Activated CD4-positive, alpha-beta T cell treated with anti-CD3 and anti-CD28 coated beads for 36 hours (primary cell): ENCODE measurements around the gene ITIH2. TPM values are rescaled to one million over a fixed set of nuclear protein-coding genes. Genes with fewer than 3 reads are reported as not detected.

Experiments
- ATAC-seq: fragments of 200-7000 bp; cut with Tn5 transposase; one replicate; pipeline ENCODE4 v1.10.0; 2021; ENCODE audit warnings: mild to moderate bottlenecking, moderate library complexity
- CTCF ChIA-PET: fragments of 350-600 bp; sonication (Branson Sonifier 250); formaldehyde crosslinking; loops from one replicate; lab custom pipeline; 2021; ENCODE audit warnings: antibody characterized with exemption; lab: Charles Lee
- POLR2A ChIA-PET: fragments of 350-600 bp; sonication (Branson Sonifier 250); formaldehyde crosslinking; loops from one replicate; lab custom pipeline; 2021; ENCODE audit warnings: antibody characterized with exemption, inconsistent platforms; lab: Charles Lee
- DNase-seq: peaks from one replicate; pipeline ENCODE4 v3.0.0-alpha.2; 2020
- H3K27ac Mint-ChIP-seq: one replicate; pipeline ENCODE4 v1.8.0; 2021; ENCODE audit warnings: mixed read lengths
- H3K27me3 Mint-ChIP-seq: one replicate; pipeline ENCODE4 v1.8.0; 2021; ENCODE audit warnings: mixed read lengths
- H3K36me3 Mint-ChIP-seq: one replicate; pipeline ENCODE4 v1.8.0; 2021; ENCODE audit warnings: low read depth, mixed read lengths
- H3K4me1 Mint-ChIP-seq: one replicate; pipeline ENCODE4 v1.8.0; 2021; ENCODE audit warnings: mixed read lengths
- H3K4me3 Mint-ChIP-seq: one replicate; pipeline ENCODE4 v1.8.0; 2021; ENCODE audit warnings: mild to moderate bottlenecking, moderate library complexity, mixed read lengths
- H3K9me3 Mint-ChIP-seq: one replicate; pipeline ENCODE4 v1.8.0; 2021; ENCODE audit warnings: low read depth, mixed read lengths
- intact Hi-C, 2 experiments: fragments of 100-400 bp; cut with DNase I in 1 of 2; cut with micrococcal nuclease in 1 of 2; formaldehyde crosslinking; loops; one replicate each; pipeline versions ENCODE4 v1.14.2 to v1.15.1; 2022 to 2024; cut with DNase I, micrococcal nuclease
- total RNA-seq, 2 experiments: library from RNA; stranded (reverse); gene quantifications; one replicate each; pipeline ENCODE4 v1.2.3, GENCODE V29; 2021

Gene ITIH2
- total RNA-seq, 2 experiments from 2014 or later: not detected

DNA sequence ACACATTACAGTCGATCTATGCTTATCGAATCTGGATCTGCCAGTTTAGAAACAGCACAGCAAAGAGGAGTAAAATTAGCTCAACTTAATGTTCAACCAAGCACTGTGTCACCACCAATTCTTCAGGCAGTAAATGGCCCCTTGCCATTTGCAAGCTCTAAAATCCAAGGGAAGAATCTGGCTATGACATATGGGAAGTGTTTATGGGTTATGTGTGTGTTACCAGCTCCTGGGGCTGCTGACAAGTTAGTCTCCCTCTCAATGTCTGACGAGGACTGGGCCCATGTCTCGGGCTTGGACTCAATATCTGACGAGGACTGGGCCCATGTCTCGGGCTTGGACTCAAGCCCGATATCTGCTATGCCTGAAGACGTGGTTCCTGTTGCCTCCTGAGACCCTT is 5.7 kb upstream of the ITIH2 start:
- ATAC-seq (no peak), DNase-seq (no peak)
- H3K4me1 Mint-ChIP-seq: no peaks in the 10 kb centered on the region
- peaks cover 8% of the 10 kb centered on the region for H3K9me3 Mint-ChIP-seq
- POLR2A ChIA-PET: no interaction called here
- H3K36me3 Mint-ChIP-seq: no peaks in the 10 kb centered on the region
- intact Hi-C loops: no loop called here
- CTCF ChIA-PET: interaction anchor here (1.5 kb wide), 2 partner anchors 12 to 172 kb away, joined by 5 to 6 read pairs; no protein-coding TSS in a partner anchor
- peaks cover 9% of the 10 kb centered on the region for H3K27me3 Mint-ChIP-seq
- no peak overlapping the region for H3K4me3 Mint-ChIP-seq
- no peak overlapping the region for H3K27ac Mint-ChIP-seq

DNA sequence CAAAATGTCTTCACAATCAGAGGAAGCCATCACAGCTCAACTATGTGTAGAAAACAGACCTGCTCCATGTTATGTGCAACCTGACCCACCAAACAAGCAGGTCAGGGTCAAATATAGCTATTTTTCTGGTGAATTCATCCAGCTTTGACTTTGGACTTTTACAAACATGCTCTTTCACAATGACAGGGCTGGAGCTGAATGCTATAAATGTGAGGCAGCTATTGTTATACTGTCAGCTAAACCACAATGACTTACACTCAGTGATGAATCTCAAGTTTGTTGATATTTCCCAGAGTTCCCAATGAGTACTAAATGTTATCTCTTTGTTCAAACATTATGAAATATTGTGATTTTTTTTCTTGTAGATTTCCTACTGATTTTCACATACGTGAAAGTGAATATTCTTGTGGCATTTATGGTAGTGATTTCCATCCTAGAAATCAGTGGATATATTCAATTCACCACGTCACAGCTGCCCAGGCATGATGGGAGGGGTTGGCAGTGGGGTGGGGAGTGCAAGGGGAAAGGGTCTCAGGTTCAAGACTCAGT is 2.5 kb upstream of the ITIH2 start:
- CTCF ChIA-PET: interaction anchor here (0.6 to 1.2 kb wide), 2 partner anchors 14 to 1605 kb away, joined by 3 read pairs; no protein-coding TSS in a partner anchor
- intact Hi-C loops: no loop called here
- Mint-ChIP-seq H3K36me3 (no peaks in the 10 kb centered on the region), H3K27me3 (peaks cover 13% of the 10 kb centered on the region), H3K9me3 (no peaks in the 10 kb centered on the region), H3K4me1 (no peaks in the 10 kb centered on the region), H3K27ac (no peak overlapping the region), H3K4me3 (no peak overlapping the region)
- POLR2A ChIA-PET: interaction anchor here (0.7 kb wide), 1 partner anchor 12 kb away, joined by 3 read pairs; no protein-coding TSS in a partner anchor
- no peak for DNase-seq
- ATAC-seq: no peak

DNA sequence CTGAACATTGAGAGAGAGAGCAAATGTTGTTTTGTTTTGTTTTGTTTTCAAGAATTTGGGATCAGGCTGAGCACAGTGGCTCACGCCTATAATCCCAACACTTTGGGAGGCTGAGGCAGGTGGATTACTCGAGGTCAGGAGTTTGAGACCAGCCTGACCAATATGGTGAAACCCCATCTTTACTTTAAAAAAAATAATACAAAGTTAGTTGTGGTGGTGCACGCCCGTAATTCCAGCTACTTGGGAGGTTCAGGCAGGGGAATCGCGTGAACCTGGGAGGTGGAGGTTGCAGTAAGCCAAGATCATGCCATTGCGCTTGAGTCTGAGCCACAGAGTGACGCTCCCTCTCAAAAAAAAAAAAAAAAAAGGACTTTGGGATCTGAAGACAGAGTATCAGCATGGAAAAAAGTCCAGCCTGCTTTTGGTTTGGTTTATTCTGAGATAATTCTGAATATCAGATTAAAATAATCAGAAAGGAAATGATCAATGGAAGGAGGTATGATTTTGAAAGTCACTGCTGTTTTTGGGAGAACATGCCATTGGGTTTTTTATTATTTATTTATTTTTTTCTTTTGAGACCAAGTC is 1.9 kb upstream of the ITIH2 start:
- peaks cover 13% of the 10 kb centered on the region for H3K27me3 Mint-ChIP-seq
- H3K36me3 Mint-ChIP-seq: no peaks in the 10 kb centered on the region
- CTCF ChIA-PET: interaction anchor here (1.2 kb wide), 1 partner anchor 14 kb away, joined by 3 read pairs; no protein-coding TSS in a partner anchor
- no peak overlapping the region for H3K27ac Mint-ChIP-seq
- ATAC-seq (no peak), DNase-seq (no peak)
- H3K9me3 Mint-ChIP-seq: no peaks in the 10 kb centered on the region
- H3K4me1 Mint-ChIP-seq: no peaks in the 10 kb centered on the region
- H3K4me3 Mint-ChIP-seq: no peak overlapping the region
- intact Hi-C loops: no loop called here
- POLR2A ChIA-PET: no interaction called here

DNA sequence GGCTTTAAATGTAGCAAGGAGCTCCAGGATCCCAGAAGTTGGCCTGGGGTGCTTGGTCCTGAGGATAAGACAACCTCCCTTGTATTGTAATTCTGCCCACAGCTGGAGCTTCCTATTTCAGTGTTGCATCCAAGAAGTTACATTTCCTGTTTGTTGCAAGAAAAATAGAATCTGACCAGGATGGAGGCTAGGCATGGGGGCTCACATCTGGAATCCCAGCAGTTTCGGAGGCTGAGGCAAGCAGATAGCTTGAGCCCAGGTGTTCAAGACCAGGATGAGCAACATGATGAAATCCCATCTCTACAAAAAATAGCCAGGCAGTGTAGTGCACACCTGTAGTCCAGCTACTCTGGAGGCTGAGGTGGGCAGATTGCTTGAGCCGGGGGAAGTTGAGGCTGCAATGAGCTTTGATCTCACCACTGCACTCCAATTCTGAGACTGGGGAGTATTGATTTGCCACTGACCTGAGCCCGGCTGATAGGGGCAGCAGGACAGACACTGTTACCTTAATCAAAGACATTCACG is 766 bp upstream of the ITIH2 start:
- ChIA-PET POLR2A (no interaction called here), CTCF (interaction anchor here (0.6 kb wide), 1 partner anchor 12 kb away, joined by 3 read pairs; no protein-coding TSS in a partner anchor)
- H3K4me1 Mint-ChIP-seq: no peaks in the 10 kb centered on the region
- intact Hi-C loops: no loop called here
- ATAC-seq (no peak), DNase-seq (no peak)
- no peaks in the 10 kb centered on the region for H3K36me3 Mint-ChIP-seq
- no peak overlapping the region for H3K27ac Mint-ChIP-seq
- no peak overlapping the region for H3K4me3 Mint-ChIP-seq
- H3K9me3 Mint-ChIP-seq: no peaks in the 10 kb centered on the region
- peaks cover 16% of the 10 kb centered on the region for H3K27me3 Mint-ChIP-seq

DNA sequence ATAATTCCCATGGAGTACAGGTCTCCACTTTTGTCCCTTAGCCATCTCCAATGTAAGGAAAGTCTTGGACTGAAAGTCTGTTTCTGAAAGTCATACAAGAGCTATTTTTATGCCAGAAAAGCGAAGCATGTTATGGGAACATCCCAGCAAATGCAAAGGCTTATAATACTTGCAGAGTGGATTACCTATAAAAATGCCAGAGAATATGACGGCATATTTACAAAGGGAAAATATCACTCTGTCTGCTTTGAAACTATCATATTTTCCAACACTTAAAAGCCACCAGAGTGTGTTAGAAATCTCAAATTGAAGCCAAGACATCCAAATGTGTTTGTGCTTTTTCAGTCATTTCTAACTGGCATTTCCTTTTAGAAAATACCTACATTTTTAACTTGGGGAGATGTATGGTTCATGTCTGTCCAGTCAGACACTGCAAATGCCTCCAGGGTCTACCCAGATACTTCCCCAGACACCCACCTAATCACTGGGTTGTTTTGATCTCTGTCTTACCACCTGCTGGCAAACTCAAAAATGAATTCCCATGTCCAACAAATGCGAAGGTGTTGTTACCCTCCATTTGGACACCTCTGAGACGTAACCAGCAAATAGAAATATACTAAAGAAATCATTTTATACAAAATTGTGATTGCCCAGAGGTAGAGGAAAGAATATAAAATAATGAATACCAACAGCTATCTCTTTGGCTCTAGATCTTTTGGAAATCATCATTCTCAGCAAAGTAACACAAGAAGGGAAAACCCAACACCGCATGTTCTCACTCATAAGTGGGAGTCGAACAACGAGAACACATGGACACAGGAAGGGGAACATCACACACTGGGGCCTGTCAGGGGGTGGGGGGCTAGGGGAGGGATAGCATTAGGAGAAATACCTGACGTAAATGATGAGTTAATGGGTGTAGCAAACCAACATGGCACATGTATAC is 1.2 kb downstream of the ITIH2 start:
- ChIA-PET CTCF (interaction anchor here (1.2 kb wide), 1 partner anchor 19 kb away, joined by 3 read pairs; no protein-coding TSS in a partner anchor), POLR2A (no interaction called here)
- no peaks in the 10 kb centered on the region for H3K9me3 Mint-ChIP-seq
- no peak overlapping the region for H3K27ac Mint-ChIP-seq
- intact Hi-C loops: no loop called here
- H3K4me3 Mint-ChIP-seq: no peak overlapping the region
- H3K27me3 Mint-ChIP-seq: peaks cover 16% of the 10 kb centered on the region
- ATAC-seq (no peak), DNase-seq (no peak)
- no peaks in the 10 kb centered on the region for H3K4me1 Mint-ChIP-seq
- H3K36me3 Mint-ChIP-seq: no peaks in the 10 kb centered on the region

DNA sequence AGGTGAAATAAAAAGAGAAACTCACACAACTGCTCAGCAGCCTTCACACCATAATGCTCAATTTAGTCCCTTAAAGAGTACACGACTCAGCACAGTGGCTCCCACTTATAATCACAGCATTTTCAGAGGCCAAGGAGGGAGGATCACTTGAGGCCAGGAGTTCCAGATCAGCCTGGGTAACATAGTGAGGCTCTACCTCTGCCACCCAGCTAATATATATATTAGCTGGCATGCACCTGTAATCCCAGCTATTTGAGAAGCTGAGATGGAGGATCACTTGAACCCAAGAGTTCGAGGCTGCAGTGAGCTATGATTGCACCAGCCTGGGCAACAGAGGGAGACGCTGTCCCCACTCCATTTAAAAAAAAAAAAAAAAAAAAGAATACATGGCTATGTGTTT is 2.2 kb downstream of the ITIH2 start:
- ChIA-PET POLR2A (no interaction called here), CTCF (no interaction called here)
- Mint-ChIP-seq H3K27ac (no peak overlapping the region), H3K27me3 (peaks cover 16% of the 10 kb centered on the region), H3K4me1 (no peaks in the 10 kb centered on the region), H3K36me3 (no peaks in the 10 kb centered on the region), H3K4me3 (no peak overlapping the region), H3K9me3 (no peaks in the 10 kb centered on the region)
- ATAC-seq: no peak
- intact Hi-C loops: no loop called here
- DNase-seq: no peak

DNA sequence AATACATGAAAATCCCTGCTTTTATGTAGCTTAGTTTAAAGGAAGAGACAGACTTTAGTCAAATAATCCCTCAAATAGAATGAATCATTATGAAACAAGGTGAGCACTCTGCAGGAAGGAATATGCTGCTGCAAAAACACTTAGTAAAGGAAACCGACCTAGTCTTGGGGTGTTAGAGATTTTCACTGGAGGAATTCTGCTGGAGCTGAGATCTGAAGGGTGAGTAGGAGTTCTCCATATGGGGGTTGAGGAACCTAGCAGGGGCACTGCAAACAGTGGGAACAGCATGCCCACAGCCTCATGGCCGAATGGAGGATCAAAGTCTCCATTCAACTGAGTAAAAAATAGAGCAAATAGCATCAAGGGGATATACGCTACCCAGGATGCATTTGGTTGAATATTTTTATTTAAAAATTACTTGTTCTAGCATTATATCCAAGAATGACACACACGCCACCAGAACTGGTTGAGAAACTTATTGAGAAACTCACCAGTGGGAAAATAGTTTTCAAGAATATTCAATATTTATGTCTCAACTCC is 3.5 kb downstream of the ITIH2 start:
- H3K4me1 Mint-ChIP-seq: no peaks in the 10 kb centered on the region
- H3K27ac Mint-ChIP-seq: no peak overlapping the region
- intact Hi-C loops: no loop called here
- DNase-seq (no peak), ATAC-seq (no peak)
- peaks cover 11% of the 10 kb centered on the region for H3K27me3 Mint-ChIP-seq
- H3K4me3 Mint-ChIP-seq: no peak overlapping the region
- no peaks in the 10 kb centered on the region for H3K36me3 Mint-ChIP-seq
- no peaks in the 10 kb centered on the region for H3K9me3 Mint-ChIP-seq
- POLR2A ChIA-PET: no interaction called here
- CTCF ChIA-PET: interaction anchor here (1.3 to 1.8 kb wide), 2 partner anchors 20 to 181 kb away, joined by 4 to 5 read pairs; no protein-coding TSS in a partner anchor

DNA sequence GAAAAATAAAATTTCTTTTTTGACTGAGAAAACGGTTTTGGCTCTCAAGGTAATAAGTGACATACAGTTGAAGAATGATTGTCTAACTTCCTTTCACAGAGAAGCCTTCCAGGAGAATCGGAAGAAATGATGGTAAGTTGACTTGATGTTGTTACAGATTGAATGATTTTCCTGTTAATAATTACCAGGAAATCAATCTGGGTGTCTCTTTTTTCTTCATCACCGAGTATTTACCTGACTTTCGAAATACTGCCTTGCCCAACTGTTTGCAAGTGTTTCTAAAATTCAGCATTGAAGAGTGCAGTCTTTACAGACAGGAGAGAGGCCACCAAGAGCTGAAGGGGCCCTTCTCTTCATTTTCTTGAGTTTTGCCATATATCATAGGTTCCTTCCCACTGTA is 4.0 kb downstream of the ITIH2 start:
- no peaks in the 10 kb centered on the region for H3K4me1 Mint-ChIP-seq
- ChIA-PET POLR2A (no interaction called here), CTCF (interaction anchor here (1.3 to 1.8 kb wide), 2 partner anchors 21 to 182 kb away, joined by 4 to 5 read pairs; no protein-coding TSS in a partner anchor)
- intact Hi-C loops: no loop called here
- no peaks in the 10 kb centered on the region for H3K36me3 Mint-ChIP-seq
- peaks cover 11% of the 10 kb centered on the region for H3K27me3 Mint-ChIP-seq
- no peak overlapping the region for H3K4me3 Mint-ChIP-seq
- ATAC-seq (no peak), DNase-seq (no peak)
- no peaks in the 10 kb centered on the region for H3K9me3 Mint-ChIP-seq
- no peak overlapping the region for H3K27ac Mint-ChIP-seq

DNA sequence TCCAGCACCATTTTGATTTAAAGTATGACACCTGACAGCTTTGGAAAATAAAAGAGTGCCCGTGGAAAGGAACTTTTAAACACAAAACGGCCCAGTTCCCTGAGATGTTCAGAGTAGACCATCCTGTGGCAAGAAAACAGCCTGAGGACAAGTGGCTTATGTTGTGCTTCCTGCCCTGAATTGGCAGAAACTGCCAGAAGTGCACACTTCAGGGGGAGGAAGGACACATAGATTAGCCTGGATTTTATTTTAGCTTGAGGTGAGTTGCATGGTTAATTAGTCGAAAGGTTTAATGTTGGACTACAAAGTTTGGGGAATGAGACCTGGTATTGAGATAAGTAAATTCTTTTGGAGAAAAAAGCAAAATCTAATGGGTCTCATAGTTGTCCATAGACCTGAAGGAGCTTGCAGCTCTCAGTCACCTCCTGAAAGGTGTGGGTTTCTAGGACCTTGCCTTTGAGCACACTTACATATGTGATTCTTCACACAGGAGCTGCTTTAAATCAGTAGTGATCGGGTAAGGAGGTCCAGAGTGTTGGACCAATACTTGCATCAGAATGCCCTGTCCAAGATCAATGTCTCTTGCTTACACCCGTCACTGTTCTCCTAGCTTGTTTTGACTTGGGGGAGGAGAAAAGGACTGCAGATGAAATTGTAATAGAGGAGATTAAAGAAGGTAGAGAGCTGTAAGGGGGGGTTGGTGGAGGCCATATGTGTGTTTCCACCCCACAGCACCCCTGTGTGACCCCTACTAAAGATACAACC is 4.9 kb downstream of the ITIH2 start:
- ATAC-seq (no peak), DNase-seq (no peak)
- CTCF ChIA-PET: interaction anchor here (1.1 to 2.1 kb wide), 4 partner anchors 10 to 111 kb away, joined by 3 to 6 read pairs (median 4); no protein-coding TSS in a partner anchor
- Mint-ChIP-seq H3K27me3 (peaks cover 6% of the 10 kb centered on the region), H3K27ac (no peak overlapping the region), H3K4me3 (no peak overlapping the region), H3K36me3 (no peaks in the 10 kb centered on the region), H3K4me1 (no peaks in the 10 kb centered on the region), H3K9me3 (no peaks in the 10 kb centered on the region)
- POLR2A ChIA-PET: interaction anchor here (0.5 kb wide), 1 partner anchor 1855 kb away, joined by 4 read pairs; no protein-coding TSS in a partner anchor
- intact Hi-C loops: no loop called here

DNA sequence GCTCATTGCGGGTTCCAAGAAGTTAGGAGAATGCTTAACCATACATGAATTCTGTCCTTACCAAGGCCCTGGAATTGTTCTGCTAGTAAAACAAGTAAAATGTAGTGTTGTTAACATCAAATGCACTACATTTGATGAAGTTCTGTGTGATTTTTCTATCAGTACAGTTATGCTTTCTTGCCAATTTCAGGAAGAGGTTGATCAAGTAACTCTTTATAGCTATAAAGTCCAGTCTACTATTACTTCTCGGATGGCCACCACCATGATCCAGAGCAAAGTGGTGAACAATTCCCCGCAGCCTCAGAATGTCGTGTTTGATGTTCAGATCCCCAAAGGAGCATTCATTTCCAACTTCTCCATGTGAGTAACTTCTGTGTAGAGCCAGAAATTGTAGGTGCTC is 5.7 kb downstream of the ITIH2 start:
- ATAC-seq (no peak), DNase-seq (no peak)
- Mint-ChIP-seq H3K9me3 (no peaks in the 10 kb centered on the region), H3K36me3 (no peaks in the 10 kb centered on the region), H3K27ac (no peak overlapping the region), H3K27me3 (peaks cover 6% of the 10 kb centered on the region), H3K4me3 (no peak overlapping the region), H3K4me1 (no peaks in the 10 kb centered on the region)
- POLR2A ChIA-PET: no interaction called here
- intact Hi-C loops: no loop called here
- CTCF ChIA-PET: interaction anchor here (1.1 to 2.1 kb wide), 4 partner anchors 10 to 110 kb away, joined by 3 to 6 read pairs (median 4); no protein-coding TSS in a partner anchor
